T1000 (cell line): ENCODE measurements around the gene ALX1.
"Not testable (repeated sequence)": the region's sequence is repeated elsewhere in the genome, so short reads cannot be mapped to it uniquely, and the experiment has no call there.

Experiments
- DNase-seq: peaks from one replicate; lab custom pipeline; 2025; ENCODE audit warnings: mixed read lengths; lab: John Stamatoyannopoulos, UW

The ALX1 gene

GRCh38 chr12:85301051-85301450, 21.0 kb downstream of the ALX1 start:
- DNase-seq = no peak

GRCh38 chr12:85308374-85308773, 28.4 kb downstream of the ALX1 start:
- no peak for DNase-seq

GRCh38 chr12:85309125-85309566, 29.1 kb downstream of the ALX1 start:
- DNase-seq = no peak

DNA sequence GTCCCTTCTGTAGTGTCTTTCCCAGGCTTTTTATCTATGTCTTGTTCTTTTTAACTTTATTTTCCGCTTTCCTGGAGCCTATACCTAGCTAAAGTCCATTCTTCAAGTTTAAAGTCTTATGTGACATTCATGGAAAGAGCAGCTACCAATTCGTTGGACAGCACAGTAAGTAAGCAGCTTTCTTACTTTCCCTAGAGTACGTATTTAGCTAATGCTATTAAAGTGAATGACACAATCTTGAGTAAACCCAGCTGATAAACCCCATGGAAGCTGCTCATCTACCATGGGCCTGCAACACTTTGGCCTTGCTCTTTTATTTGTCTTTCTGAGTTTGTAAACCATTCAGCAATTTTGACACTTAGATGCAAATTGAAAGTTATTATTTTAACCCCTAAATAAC, 30.0 kb downstream of the ALX1 start:
- no peak for DNase-seq

- no peak for DNase-seq
Measured at GRCh38 chr12:85310456-85311076, 30.5 kb downstream of the ALX1 start.

DNA sequence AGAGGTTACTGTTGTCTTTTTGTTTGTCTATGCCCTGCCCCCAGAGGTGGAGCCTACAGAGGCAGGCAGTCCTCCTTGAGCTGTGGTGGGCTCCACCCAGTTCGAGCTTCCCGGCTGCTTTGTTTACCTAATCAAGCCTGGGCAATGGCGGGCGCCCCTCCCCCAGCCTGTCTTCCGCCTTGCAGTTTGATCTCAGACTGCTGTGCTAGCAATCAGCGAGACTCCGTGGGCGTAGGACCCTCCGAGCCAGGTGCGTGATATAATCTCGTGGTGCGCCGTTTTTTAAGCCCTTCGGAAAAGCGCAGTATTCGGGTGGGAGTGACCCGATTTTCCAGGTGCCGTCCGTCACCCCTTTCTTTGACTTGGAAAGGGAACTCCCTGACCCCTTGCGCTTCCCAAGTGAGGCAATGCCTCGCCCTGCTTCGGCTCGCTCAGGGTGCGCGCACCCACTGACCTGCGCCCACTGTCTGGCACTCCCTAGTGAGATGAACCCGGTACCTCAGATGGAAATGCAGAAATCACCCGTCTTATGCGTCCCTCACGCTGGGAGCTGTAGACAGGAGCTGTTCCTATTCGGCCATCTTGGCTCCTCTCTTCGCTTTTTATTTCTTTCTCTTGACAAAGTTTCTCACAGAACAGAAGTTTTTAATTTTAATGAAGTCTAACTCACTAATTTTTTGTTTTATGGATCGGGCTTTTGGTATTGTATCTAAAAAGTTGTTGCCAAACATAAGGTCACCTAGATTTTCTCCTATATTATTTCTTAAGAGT, 38.0 kb downstream of the ALX1 start:
- not testable (repeated sequence) for DNase-seq

GRCh38 chr12:85322715-85323114, 42.7 kb downstream of the ALX1 start:
- no peak for DNase-seq

- no peak for DNase-seq
Measured at GRCh38 chr12:85325442-85325841, 45.4 kb downstream of the ALX1 start.

DNA sequence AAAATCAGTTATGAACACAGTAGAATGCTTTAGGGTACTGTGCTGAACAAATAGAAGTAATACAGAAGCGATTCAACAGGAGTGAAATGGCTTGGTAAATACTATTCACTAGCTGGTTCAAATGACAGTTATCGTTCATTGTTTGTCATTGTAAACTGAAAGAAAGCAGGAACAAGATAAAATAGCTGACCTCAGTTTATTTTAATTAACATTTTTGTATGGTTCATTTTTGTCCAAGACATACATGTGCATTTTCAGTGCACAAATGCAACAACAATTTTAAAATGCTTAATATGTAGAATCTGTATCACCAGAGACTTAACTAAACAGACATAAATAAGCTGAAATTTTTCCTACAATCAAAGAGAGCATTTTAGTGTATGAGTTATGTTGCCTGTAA, 49.9 kb downstream of the ALX1 start:
- DNase-seq = no peak

- no peak for DNase-seq
Measured at GRCh38 chr12:85348779-85349178, 68.8 kb downstream of the ALX1 start.

- no peak for DNase-seq
Measured at GRCh38 chr12:85350356-85350755, 70.3 kb downstream of the ALX1 start.
